GM04503 (cell line): ENCODE measurements around the gene ALPK1.
A peak's percentile ranks its signal among the peaks of the same experiment; 100 is the strongest.
"Not testable (repeated sequence)": the region's sequence is repeated elsewhere in the genome, so short reads cannot be mapped to it uniquely, and the experiment has no call there.

Experiments
- DNase-seq: peaks from one replicate; pipeline ENCODE4 v3.0.0-alpha.2; 2012; ENCODE audit warnings: low read depth

The ALPK1 gene

DNA sequence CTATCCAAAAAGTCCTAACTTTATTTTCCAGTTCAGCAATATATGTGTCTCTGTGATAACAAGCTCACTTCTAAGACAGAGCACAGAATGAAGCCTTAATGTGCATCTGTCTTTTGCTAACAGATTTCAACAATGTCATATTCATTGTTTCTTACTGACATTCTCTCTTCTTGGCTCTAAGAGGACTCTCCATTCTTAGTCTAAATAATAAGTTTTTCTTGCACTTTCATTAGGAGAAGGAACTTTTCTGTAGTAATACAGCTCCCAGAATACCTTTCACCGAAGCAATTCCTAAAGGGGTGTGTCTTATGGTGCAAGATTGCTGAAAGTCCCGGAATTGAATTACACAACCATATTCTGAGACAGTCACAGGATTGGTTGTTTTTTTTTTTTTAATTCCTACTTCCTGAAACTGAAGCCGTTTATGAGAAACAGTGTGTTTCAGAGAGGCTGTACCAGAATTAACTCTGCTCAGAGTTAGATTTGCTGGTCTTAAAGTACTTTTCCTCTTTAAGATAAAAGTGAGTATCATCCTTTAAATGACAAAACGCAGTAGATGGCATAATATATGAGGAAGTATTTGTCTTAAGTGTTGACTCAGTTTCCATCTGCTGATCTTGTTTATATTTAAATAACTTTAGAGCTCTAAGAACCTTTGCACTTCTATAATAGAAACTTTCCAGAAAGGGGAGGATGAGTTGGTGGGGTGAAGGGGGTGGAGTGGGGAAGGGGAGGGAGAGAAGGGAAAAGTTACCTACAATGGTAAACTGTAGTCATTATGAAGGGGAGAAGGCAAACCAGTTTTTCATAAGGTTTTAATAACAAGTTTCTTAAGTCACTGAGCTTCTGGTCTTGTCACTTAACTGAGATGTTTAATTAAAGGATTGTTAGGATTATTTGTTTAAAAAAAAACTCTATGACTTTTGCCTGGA lies at the start of gene ALPK1:
ALPK1 (plus strand) TSS at position 421 of the 932 bp plus-strand sequence.
- DNase-seq: peak; percentile 76

GRCh38 chr4:112251019-112251643 lies 46.0 kb upstream of the ALPK1 start:
- no peak for DNase-seq

DNA sequence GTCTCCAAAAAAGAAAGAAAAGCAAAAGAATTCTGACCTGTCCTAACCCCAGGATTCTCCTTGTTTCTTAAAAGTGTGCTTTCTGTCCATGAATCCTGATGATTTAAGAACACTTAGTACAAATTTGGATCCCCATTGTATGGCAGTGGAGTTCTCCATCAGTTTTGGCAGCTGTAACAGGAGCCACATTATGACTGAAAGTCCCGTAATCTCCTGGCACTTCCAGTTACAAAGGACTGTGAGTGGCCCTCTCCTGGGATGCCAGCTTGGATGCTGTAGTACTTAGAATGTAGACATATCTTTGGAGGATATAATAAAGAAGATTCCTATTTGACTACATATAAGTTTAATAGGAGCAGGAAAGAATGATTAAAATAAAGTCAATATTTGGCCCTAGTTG lies 44.9 kb upstream of the ALPK1 start:
- DNase-seq: no peak

DNA sequence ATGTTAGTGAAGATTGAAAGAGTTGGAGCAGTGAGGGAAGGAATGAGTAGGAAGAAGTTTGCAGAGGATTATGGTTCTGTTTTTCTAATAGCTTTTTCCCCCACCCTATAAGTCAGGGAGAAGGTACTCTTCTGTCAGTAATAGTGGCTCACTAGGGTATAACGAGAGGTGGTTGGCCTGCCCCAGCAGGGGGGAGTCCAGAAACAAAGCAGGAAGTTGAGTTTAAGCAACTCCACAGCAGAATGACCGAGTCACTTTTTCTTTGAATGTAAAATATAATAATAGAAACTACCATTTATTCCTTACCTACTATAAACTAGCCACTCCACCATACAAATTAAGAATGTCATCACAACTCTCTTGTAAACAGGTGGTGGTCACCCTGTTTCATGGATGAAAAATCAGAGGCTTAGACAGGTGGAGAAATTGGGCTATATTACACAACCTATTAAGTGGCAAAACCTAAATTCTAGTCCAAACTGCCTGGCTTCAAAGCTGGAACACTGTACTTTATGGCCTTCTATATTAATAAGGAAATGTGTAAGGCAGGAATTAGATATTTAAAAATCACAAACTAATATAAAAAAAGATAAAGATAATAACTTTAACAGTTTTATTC lies 43.7 kb upstream of the ALPK1 start:
- no peak for DNase-seq

GRCh38 chr4:112257098-112257497 lies 40.1 kb upstream of the ALPK1 start:
- DNase-seq: no peak

DNA sequence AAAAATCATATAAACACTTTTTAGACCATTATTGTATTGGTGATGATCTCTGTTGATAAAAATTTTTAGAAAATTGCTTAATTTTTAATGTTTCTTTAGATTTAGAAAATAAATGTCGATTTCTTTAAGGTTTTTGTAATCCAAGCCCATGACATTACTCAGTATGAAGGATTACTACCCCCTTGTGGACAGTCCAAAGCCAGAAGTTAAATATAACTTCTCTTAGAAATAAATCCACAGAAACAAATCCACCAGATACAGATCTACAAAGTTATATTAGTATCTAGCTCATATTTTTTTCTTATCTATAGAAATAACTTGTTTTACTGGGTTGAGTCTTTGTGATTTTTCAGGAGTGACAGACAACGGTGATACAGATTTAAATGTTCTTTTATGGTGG lies 30.3 kb upstream of the ALPK1 start:
- DNase-seq: no peak

GRCh38 chr4:112270051-112270450 lies 27.1 kb upstream of the ALPK1 start:
- DNase-seq: no peak

GRCh38 chr4:112270640-112271421 lies 26.3 kb upstream of the ALPK1 start:
- DNase-seq: peak; percentile 49

DNA sequence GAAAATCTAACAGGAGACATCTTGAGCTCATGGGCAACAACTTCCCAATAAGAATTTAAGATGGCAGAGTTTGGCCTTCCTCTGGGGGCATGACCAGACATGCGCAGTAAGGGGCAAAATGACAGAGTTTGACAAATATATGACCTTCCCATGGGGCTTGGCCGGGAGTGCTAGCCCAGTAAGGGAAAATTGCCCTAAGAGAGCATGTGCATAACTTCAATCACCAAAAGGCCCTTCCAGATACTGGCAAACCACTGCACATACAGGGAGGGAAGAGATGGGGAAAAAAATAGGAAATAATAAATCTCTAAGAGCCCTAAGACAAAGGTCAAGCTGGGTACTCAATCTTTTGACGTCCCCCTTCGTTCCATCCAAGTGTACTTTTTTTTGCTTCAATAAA lies 24.9 kb upstream of the ALPK1 start:
- no peak for DNase-seq

- no peak for DNase-seq
Observed at GRCh38 chr4:112274959-112275358, 22.2 kb upstream of the ALPK1 start.

DNA sequence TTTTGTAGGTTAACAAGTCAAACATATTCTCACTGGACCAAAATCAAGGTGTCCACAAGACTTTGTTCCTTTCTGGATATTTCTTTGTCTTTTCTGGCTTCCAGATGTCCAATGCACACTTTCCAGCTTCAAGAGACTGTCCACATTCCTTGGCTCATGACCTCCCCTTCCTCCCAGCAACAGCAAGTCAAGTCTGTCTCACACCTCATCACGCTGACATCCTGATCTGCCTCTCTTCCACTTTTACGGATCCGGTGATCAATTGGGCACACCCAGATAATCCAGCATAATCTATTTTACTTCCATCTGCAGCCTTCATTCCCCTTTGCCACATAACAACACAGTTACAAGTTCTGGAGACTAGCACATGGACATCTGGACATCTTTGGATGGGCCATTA lies 21.1 kb upstream of the ALPK1 start:
- DNase-seq: no peak

DNA sequence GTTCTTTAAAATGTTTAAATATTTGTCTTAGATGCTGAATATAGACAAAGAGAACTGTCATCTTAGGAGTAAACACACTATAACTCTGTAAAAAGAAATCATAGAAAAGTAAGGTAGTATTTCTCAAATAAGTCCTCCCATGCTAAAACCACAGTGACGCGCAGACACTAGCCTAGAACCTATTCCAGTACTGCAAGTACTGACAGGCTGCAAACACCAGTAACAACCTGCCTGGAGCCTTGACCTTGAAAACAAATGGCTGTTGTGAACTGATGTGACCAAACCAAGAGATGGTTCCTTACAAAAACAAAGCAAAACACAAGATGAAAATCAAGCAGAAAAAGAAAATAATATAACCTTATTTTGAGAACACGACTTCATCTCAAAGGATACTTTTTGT lies 19.9 kb upstream of the ALPK1 start:
- no peak for DNase-seq

DNA sequence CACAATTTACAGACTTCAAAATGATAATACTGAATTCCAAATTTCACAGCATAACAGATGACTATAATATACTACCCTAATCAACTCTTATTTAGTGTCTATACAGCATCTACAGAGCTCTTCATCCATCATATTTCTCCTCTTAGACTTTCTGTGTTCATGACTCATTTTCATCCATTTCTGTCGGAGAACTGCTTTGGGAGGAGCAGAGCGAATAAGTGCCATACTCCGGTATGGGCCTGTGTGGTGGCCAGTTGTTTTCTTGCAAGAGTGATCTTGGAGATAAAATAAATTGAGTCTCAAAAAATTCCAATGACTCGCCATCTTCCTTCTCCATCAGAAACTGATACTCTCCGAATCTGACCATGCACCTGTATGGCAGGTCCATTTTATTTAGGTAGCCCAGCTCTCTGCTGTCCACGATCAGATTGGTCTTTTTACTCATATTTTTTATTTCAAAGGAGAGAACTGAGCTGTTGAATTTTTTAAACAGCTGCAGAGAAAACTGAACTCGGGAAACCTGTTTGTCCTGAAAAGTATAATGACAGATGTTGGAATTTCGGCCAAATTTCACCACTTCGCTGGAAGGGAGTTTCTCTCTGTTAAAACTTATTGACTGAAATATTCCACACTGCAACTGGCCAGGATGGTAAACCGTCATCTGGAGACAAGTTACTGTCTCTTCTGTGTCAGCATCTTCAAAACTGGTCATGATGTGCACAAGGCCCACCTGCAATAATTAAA lies 19.3 kb upstream of the ALPK1 start:
- no peak for DNase-seq

DNA sequence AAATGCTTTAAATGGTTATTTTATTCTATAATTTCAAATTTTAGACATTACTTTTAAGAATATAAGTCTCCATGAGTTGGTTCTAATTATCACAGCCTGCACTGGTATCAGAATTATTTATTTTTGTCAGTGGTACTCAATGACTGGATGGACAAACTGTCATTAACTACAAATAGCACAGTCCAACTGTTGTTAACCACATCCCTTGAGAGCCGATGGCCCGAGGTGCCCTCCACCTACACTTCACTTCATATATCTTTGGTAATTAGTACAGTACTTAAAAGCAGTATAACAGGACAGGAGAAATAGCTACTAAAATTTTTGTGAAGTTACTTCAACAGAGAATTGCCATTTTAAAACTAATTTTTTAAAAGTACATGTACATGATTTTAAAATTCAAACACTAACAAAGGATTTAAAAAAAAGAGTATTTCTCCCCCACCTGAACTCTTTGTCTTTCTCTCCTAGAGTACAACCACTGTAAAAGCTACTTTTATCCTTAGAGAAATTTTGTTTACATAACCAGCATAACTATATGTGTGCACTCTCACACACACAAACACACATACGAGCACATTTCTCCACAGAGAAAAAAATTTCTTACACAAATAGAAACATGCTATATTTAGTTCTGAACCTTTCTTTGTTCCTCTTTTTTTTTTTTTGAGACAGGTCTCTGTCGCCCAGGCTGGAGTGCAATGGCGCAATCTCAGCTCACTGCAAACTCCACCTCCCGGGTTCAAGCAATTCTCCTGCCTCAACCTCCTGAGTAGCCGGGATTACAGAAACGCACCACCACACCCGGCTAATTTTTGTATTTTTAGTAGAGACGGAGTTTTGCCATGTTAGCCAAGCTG lies 17.9 kb upstream of the ALPK1 start:
- DNase-seq: no peak

GRCh38 chr4:112279882-112280315 lies 17.3 kb upstream of the ALPK1 start:
- no peak for DNase-seq

- DNase-seq: no peak
Observed at GRCh38 chr4:112280386-112281056, 16.6 kb upstream of the ALPK1 start.

DNA sequence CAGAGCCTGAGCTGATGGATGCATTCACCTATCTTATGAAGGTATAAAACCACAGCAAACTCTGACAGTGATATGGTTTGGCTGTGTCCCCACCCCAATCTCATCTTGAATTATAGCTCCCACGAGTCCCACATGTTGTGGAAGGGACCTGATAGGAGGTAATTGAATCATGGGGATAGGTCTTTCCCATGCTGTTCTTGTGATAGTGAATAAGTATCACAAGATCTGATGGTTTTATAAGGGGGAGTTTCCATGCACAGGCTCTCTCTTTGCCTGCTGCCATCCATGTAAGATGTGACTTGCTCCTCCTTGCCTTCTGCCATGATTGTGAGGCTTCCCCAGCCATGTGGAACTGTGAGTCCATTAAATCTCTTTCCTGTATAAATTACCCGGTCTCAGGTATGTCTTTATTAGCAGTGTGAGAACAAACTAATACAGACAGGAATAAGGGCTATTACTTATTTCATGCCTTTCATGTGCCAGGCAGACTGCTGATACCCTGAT lies 15.2 kb upstream of the ALPK1 start:
- DNase-seq: not testable (repeated sequence)

GRCh38 chr4:112282860-112283667 lies 14.1 kb upstream of the ALPK1 start:
- no peak for DNase-seq

- DNase-seq: no peak
Observed at GRCh38 chr4:112284166-112284565, 13.0 kb upstream of the ALPK1 start.
